Measurements from ENCODE around the gene XIAP.

GRCh38 chrX:123960956-123961267, 101.1 kb downstream of the XIAP start:
- TF ChIP-seq CTCF (IDR thresholded peaks at IDR 0.05) = no peak
- TF ChIP-seq POLR2AphosphoS5 (IDR thresholded peaks at IDR 0.05) = no peak
- no peak for TF ChIP-seq POLR2A (IDR thresholded peaks at IDR 0.05)
